ENCODE data around the gene UBXN10. TPM values are rescaled to one million over a fixed set of nuclear protein-coding genes. Genes with fewer than 3 reads are reported as not detected.

Gene UBXN10
- total and polyA plus RNA-seq, 2 of the 13 experiments (the other 11 are each of a cell fraction or from before 2014, with no cell fraction given), result 0.04 to 0.05 TPM

DNA sequence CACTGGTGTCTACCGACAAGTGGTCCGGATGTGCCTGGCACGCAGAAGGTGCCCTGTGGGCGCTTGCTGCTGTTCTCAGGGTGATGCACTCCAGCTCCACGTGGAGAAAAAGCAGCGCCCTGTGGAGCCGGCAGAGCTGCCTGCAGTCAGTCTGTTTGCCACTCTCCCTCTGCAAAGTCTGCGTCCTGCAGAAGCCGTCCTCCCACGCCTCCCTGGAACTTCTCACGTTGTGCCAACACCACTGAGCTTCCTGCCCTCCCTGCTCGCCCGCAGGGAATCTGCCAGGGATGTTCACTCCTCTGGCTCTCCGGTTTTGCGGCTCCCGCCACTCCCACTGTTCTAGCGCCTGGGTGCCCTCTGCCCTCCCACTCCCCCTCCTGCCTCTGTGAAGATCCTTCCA, 19.8 kb upstream of the UBXN10 start:
- Histone ChIP-seq H3K9me3 (ENCODE audit: low read length) (peaks cover 5% of the 10 kb centered on the region; the same call in 1 of the 2 replicates), H3K4me2 (ENCODE audit: low read depth, low read length) (no peak overlapping the region), H2AFZ (ENCODE audit: low read length) (no peak overlapping the region), H4K20me1 (ENCODE audit: insufficient read depth, low read length) (no peaks in the 10 kb centered on the region), H3K79me2 (ENCODE audit: insufficient read depth, low read length) (no peaks in the 10 kb centered on the region), H3K4me1 (ENCODE audit: insufficient read depth, low read length) (no peaks in the 10 kb centered on the region), H3K4me3 (replicated peaks in 1 of 3; ENCODE audit: insufficient read depth in 1 of 3, low read depth in 2 of 3, low read length in 3 of 3) (no peak overlapping the region), H3K9ac (ENCODE audit: insufficient read depth, low read depth, low read length) (no peak overlapping the region), H3K27me3 (ENCODE audit: control insufficient read depth in 1 of 2, insufficient read depth in 2 of 2, low read length in 2 of 2) (peaks cover 2 to 31% of the 10 kb centered on the region in 2 experiments; a peak in 4 of 5 replicates), H3K36me3 (replicated peaks in 1 of 2; ENCODE audit: control insufficient read depth in 1 of 2, insufficient read depth in 2 of 2, low read length in 2 of 2) (no peaks in the 10 kb centered on the region), H3K27ac (ENCODE audit: extremely low read length, insufficient read depth, low read length) (no peak overlapping the region)
- no peak for FAIRE-seq
- TF ChIP-seq GZF1 (CRISPR knock-in tag; IDR thresholded peaks at IDR 0.05), result no peak
- TF ChIP-seq, protein P1, sequence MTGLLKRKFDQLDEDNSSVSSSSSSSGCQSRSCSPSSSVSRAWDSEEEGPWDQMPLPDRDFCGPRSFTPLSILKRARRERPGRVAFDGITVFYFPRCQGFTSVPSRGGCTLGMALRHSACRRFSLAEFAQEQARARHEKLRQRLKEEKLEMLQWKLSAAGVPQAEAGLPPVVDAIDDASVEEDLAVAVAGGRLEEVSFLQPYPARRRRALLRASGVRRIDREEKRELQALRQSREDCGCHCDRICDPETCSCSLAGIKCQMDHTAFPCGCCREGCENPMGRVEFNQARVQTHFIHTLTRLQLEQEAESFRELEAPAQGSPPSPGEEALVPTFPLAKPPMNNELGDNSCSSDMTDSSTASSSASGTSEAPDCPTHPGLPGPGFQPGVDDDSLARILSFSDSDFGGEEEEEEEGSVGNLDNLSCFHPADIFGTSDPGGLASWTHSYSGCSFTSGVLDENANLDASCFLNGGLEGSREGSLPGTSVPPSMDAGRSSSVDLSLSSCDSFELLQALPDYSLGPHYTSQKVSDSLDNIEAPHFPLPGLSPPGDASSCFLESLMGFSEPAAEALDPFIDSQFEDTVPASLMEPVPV (CRISPR knock-in tag; IDR thresholded peaks at IDR 0.05), result no peak
- no peak for TF ChIP-seq ZNF7 (CRISPR knock-in tag; IDR thresholded peaks at IDR 0.05)
- no peak for TF ChIP-seq ZNF878 (CRISPR knock-in tag; IDR thresholded peaks at IDR 0.05)
- TF ChIP-seq TGIF2 (CRISPR knock-in tag; IDR thresholded peaks at IDR 0.05), result no peak
- no peak for TF ChIP-seq TAF15 (IDR thresholded peaks at IDR 0.05; ENCODE audit: low read depth, low read length, poor library complexity, severe bottlenecking)
- no peak for TF ChIP-seq MLLT10 (CRISPR knock-in tag; IDR thresholded peaks at IDR 0.05)
- no peak for TF ChIP-seq ZNF747 (CRISPR knock-in tag; IDR thresholded peaks at IDR 0.05; ENCODE audit: borderline replicate concordance)
- no peak for TF ChIP-seq ZNF672 (CRISPR knock-in tag; IDR thresholded peaks at IDR 0.05)
- no peak for TF ChIP-seq ERF (CRISPR knock-in tag; IDR thresholded peaks at IDR 0.05)
- no peak for TF ChIP-seq ATF7 (IDR thresholded peaks at IDR 0.05)
- TF ChIP-seq ATF7 (CRISPR knock-in tag; IDR thresholded peaks at IDR 0.05), result no peak
- no peak for TF ChIP-seq MAFG (CRISPR knock-in tag; IDR thresholded peaks at IDR 0.05)
- TF ChIP-seq ZNF775 (CRISPR knock-in tag; IDR thresholded peaks at IDR 0.05; ENCODE audit: borderline replicate concordance), result no peak
- TF ChIP-seq ZNF598 (CRISPR knock-in tag; IDR thresholded peaks at IDR 0.05; ENCODE audit: borderline replicate concordance), result no peak
- TF ChIP-seq ZNF30 (CRISPR knock-in tag; IDR thresholded peaks at IDR 0.05), result no peak
- TF ChIP-seq NPAS2 (CRISPR knock-in tag; IDR thresholded peaks at IDR 0.05; ENCODE audit: borderline replicate concordance), result no peak
- ATAC-seq, result no peak
- ChIA-PET POLR2A (no interaction called here), CTCF (ENCODE audit: low intra/inter-chr PET ratio, low total read pairs) (no interaction called here)
- DNase-seq (ENCODE audit: low spot score), result no peak
- WGBS (ENCODE audit: low lambda C conversion rate), result 58% methylated on average over 4 of the region's 17 CpGs
- no TSS peak for BruUV-seq (replicated peaks)
- intact Hi-C loops (cut with micrococcal nuclease; ENCODE audit: unreplicated experiment), result no loop called here
- in situ Hi-C loops (cut with HindIII; ENCODE audit: extremely low pct_ligation_motif_present, low pct_unique_long_range_greater_than_20kb), result no loop called here
